Thyroid gland (tissue), 4 donors: ENCODE results near the gene PELI1. TPM values are rescaled to one million over a fixed set of nuclear protein-coding genes. Genes with fewer than 3 reads are reported as not detected.

Experiments
- DNase-seq, 2 donors: peaks; one replicate each; pipeline ENCODE4 v3.0.0-alpha.2; 2019
- H3K27ac ChIP-seq, 3 donors: fragments of 200-600 bp; sonication (generic); 1 replicate in 2 of 3; 2 replicates in 1 of 3; pipeline ENCODE4 v1.5.1; 2016 to 2019; ENCODE audit warnings: mild to moderate bottlenecking in 1 of 3, moderate library complexity in 1 of 3
- H3K27me3 ChIP-seq: fragments of 200-600 bp; sonication (generic); one replicate; pipeline ENCODE4 v1.5.1; 2019
- H3K36me3 ChIP-seq, 2 donors: fragments of 200-600 bp; sonication (generic); one replicate each; pipeline ENCODE4 v1.5.1; 2016 to 2019
- H3K4me1 ChIP-seq, 2 donors: fragments of 200-600 bp; sonication (generic); one replicate each; pipeline ENCODE4 v1.5.1; 2017 to 2019
- H3K4me3 ChIP-seq, 3 donors: fragments of 200-600 bp; sonication (generic); replicated peaks in 1 of 3; 1 replicate in 2 of 3; 2 replicates in 1 of 3; pipeline ENCODE4 v1.5.1; 2016; ENCODE audit warnings: mild to moderate bottlenecking in 1 of 3
- H3K9me3 ChIP-seq: fragments of 200-600 bp; sonication (generic); one replicate; pipeline ENCODE4 v1.5.1; 2017
- POLR2A ChIP-seq, 2 donors: fragments of 450-650 bp; IDR thresholded peaks; one replicate each; pipeline ENCODE4 v1.6.1; 2017; ENCODE audit warnings: antibody characterized with exemption in 2 of 2, mild to moderate bottlenecking in 2 of 2, moderate library complexity in 1 of 2
- WGBS, 2 donors: methylation state at CpG; one replicate each; pipeline ENCODE4 v1.1.5; 2017; 5-methylcytosine and 5-hydroxymethylcytosine counted together
- intact Hi-C: fragments of 100-400 bp; cut with DNase I; formaldehyde crosslinking; loops from one replicate; pipeline ENCODE4 v1.15.1; 2023
- total RNA-seq, 4 donors: library from RNA; depleted of rRNA; stranded (reverse); fragments of >200 nt; gene quantifications; one replicate each; pipeline ENCODE4 v1.2.3, GENCODE V29; 2016
- TF ChIP-seq, protein P1 (sequence below), 6 experiments: fragments of 200-600 bp in 3 of 6; fragments of 450-650 bp in 3 of 6; sonication (generic) in 3 of 6; IDR thresholded peaks; one replicate each; pipeline ENCODE4 v1.5.1; 2016 to 2019; ENCODE audit warnings: antibody characterized with exemption in 6 of 6, mild to moderate bottlenecking in 2 of 6, inconsistent platforms in 1 of 6, moderate library complexity in 1 of 6

Gene PELI1
- total RNA-seq, 4 donors from 2014 or later: 5.2 to 17.1 (median 11.4) TPM

- intact Hi-C loops: no loop called here
- DNase-seq: no peak
- H3K4me1 ChIP-seq: no peaks in the 10 kb centered on the region
Observed at GRCh38 chr2:64114063-64114911, 29.9 kb downstream of the PELI1 start.

GRCh38 chr2:64112016-64112415 is 32.2 kb downstream of the PELI1 start:
- 80 to 83% methylated on average over 4 of the region's 4 CpGs for WGBS, 2 donors
- TF ChIP-seq, protein P1, sequence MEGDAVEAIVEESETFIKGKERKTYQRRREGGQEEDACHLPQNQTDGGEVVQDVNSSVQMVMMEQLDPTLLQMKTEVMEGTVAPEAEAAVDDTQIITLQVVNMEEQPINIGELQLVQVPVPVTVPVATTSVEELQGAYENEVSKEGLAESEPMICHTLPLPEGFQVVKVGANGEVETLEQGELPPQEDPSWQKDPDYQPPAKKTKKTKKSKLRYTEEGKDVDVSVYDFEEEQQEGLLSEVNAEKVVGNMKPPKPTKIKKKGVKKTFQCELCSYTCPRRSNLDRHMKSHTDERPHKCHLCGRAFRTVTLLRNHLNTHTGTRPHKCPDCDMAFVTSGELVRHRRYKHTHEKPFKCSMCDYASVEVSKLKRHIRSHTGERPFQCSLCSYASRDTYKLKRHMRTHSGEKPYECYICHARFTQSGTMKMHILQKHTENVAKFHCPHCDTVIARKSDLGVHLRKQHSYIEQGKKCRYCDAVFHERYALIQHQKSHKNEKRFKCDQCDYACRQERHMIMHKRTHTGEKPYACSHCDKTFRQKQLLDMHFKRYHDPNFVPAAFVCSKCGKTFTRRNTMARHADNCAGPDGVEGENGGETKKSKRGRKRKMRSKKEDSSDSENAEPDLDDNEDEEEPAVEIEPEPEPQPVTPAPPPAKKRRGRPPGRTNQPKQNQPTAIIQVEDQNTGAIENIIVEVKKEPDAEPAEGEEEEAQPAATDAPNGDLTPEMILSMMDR (IDR thresholded peaks at IDR 0.05): no peak
- no peak for TF ChIP-seq POLR2A (IDR thresholded peaks at IDR 0.05)
- H3K27ac ChIP-seq: no peak overlapping the region
- H3K9me3 ChIP-seq: no peaks in the 10 kb centered on the region
- H3K4me3 ChIP-seq: no peak overlapping the region
- DNase-seq: no peak
- H3K36me3 ChIP-seq: no peaks in the 10 kb centered on the region
- intact Hi-C loops: no loop called here
- H3K4me1 ChIP-seq: peaks cover 0 to 6% of the 10 kb centered on the region in 2 donors
- H3K27me3 ChIP-seq: no peaks in the 10 kb centered on the region

More at GRCh38 chr2:64114063-64114911, 29.9 kb downstream of the PELI1 start:
- Histone ChIP-seq H3K27ac (no peak overlapping the region), H3K27me3 (no peaks in the 10 kb centered on the region), H3K4me3 (no peak overlapping the region), H3K9me3 (no peaks in the 10 kb centered on the region), H3K36me3 (no peaks in the 10 kb centered on the region)
- no peak for TF ChIP-seq POLR2A (IDR thresholded peaks at IDR 0.05)
- TF ChIP-seq, protein P1 (IDR thresholded peaks at IDR 0.05): no peak
- 78 to 79% methylated on average over 1 of the region's 1 CpG for WGBS, 2 donors

GRCh38 chr2:64111426-64111825 is 32.8 kb downstream of the PELI1 start:
- 96 to 98% methylated on average over 2 of the region's 2 CpGs for WGBS, 2 donors
- Histone ChIP-seq H3K27ac (no peak overlapping the region), H3K27me3 (no peaks in the 10 kb centered on the region), H3K4me3 (no peak overlapping the region), H3K36me3 (no peaks in the 10 kb centered on the region), H3K4me1 (peaks cover 0 to 6% of the 10 kb centered on the region in 2 donors), H3K9me3 (no peaks in the 10 kb centered on the region)
- intact Hi-C loops: no loop called here
- DNase-seq: no peak
- TF ChIP-seq POLR2A (IDR thresholded peaks at IDR 0.05): no peak
- TF ChIP-seq, protein P1 (IDR thresholded peaks at IDR 0.05): no peak

DNA sequence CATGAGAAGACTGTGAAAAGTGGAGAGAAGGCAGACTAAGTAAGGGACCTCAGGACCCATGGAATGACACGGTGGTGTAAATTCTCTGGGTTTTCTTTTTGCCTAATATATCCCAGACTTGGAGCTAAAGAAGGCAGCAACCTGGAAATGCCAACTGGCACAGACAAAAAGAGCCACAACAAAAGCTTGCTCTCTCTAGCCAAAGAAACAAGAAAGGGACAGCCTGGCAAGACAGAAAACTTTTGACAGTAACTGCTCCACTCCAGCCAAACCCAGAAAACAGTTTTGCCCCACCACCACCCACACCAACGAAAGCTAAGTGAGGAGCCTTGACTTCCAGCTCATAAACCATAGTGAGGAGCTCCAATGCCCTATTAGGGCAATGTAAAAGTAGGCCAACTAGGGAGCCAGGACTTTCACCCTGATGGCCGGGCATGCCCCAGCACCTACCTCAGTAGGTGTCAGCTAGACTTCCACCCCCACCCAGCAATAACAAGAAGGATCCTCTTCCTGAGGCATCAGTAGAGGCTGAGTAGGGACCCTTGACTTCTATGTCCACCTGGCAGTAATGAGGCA is 35.5 kb downstream of the PELI1 start:
- Histone ChIP-seq H3K36me3 (no peaks in the 10 kb centered on the region), H3K27ac (no peak overlapping the region), H3K4me1 (peaks cover 0 to 6% of the 10 kb centered on the region in 2 donors), H3K4me3 (no peak overlapping the region), H3K9me3 (no peaks in the 10 kb centered on the region), H3K27me3 (no peaks in the 10 kb centered on the region)
- TF ChIP-seq POLR2A (IDR thresholded peaks at IDR 0.05): no peak
- TF ChIP-seq, protein P1 (IDR thresholded peaks at IDR 0.05): no peak
- no peak for DNase-seq
- 85 to 87% methylated on average over 3 of the region's 3 CpGs for WGBS, 2 donors
- intact Hi-C loops: no loop called here

DNA sequence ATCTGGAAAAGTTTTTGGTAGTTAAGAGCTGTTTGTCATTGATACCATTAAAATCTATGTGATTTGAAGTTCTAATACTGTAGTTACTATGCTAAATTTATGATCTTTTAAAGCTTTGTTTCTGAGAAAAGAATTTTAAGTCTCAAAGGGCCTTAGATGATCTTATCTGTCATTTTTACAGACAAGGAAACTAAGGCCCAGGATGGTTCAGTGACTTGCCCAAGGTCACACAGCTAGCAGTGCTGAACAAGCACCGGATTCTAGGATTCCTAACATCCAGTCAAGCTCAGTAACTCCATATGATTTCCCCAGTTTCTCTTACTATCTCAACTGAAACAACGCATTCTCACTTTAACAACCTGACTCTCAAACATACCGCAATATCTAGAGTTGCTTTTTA is 37.7 kb downstream of the PELI1 start:
- WGBS, 2 donors: 99% methylated on average over 3 of the region's 3 CpGs
- no peak overlapping the region for H3K27ac ChIP-seq
- H3K4me1 ChIP-seq: peaks cover 0 to 6% of the 10 kb centered on the region in 2 donors

More for the DNA sequence above, 37.7 kb downstream of the PELI1 start:
- intact Hi-C loops: no loop called here
- TF ChIP-seq, protein P1 (IDR thresholded peaks at IDR 0.05): no peak
- TF ChIP-seq POLR2A (IDR thresholded peaks at IDR 0.05): no peak
- H3K4me3 ChIP-seq: no peak overlapping the region
- no peaks in the 10 kb centered on the region for H3K9me3 ChIP-seq
- H3K36me3 ChIP-seq: no peaks in the 10 kb centered on the region
- no peak for DNase-seq
- H3K27me3 ChIP-seq: no peaks in the 10 kb centered on the region
